Activated CD4-positive, alpha-beta T cell treated with anti-CD3 and anti-CD28 coated beads, Interleukin-2, amount 10 ng/mL, durations not matched to agents 24 days and 14 days (primary cell): ENCODE measurements around the gene ITIH2. TPM values are rescaled to one million over a fixed set of nuclear protein-coding genes. Genes with fewer than 3 reads are reported as not detected.
"Not testable (repeated sequence)": the region's sequence is repeated elsewhere in the genome, so short reads cannot be mapped to it uniquely, and the experiment has no call there.

Source experiments
- DNase-seq: peaks from one replicate; pipeline ENCODE4 v3.0.0; 2022
- H3K27ac Mint-ChIP-seq: one replicate; pipeline ENCODE4 v1.8.0; 2022; ENCODE audit warnings: mild to moderate bottlenecking, mixed read lengths
- H3K27me3 Mint-ChIP-seq: one replicate; pipeline ENCODE4 v1.8.0; 2022; ENCODE audit warnings: mixed read lengths
- H3K36me3 Mint-ChIP-seq: one replicate; pipeline ENCODE4 v1.8.0; 2022; ENCODE audit warnings: low read depth, mild to moderate bottlenecking, mixed read lengths
- H3K4me1 Mint-ChIP-seq: one replicate; pipeline ENCODE4 v1.8.0; 2021; ENCODE audit warnings: mixed read lengths
- H3K4me3 Mint-ChIP-seq: one replicate; pipeline ENCODE4 v1.8.0; 2022; ENCODE audit warnings: mild to moderate bottlenecking, moderate library complexity, mixed read lengths
- H3K9me3 Mint-ChIP-seq: one replicate; pipeline ENCODE4 v1.8.0; 2021; ENCODE audit warnings: mixed read lengths
- intact Hi-C: fragments of 100-400 bp; cut with micrococcal nuclease; formaldehyde crosslinking; loops from one replicate; pipeline ENCODE4 v1.15.1; 2023
- total RNA-seq: library from RNA; stranded (reverse); gene quantifications from 2 replicates; pipeline ENCODE4 v1.2.3, GENCODE V29; 2022

The ITIH2 gene
- total RNA-seq, 1 donor from 2014 or later: not detected

GRCh38 chr10:7686351-7687171 lies 16.6 kb upstream of the ITIH2 start:
- DNase-seq: no peak
- Mint-ChIP-seq H3K4me3 (no peak overlapping the region), H3K36me3 (no peaks in the 10 kb centered on the region), H3K4me1 (peaks cover 9% of the 10 kb centered on the region), H3K27me3 (peaks cover 16% of the 10 kb centered on the region), H3K9me3 (peaks cover 16% of the 10 kb centered on the region), H3K27ac (no peak overlapping the region)
- intact Hi-C loops: loop anchor here (1.0 to 5.0 kb wide), 2 partner anchors 161 to 1616 kb away; no protein-coding TSS in a partner anchor

GRCh38 chr10:7687228-7687907 lies 15.7 kb upstream of the ITIH2 start:
- peak; percentile 93 for DNase-seq
- Mint-ChIP-seq H3K9me3 (peaks cover 17% of the 10 kb centered on the region), H3K27ac (no peak overlapping the region), H3K4me3 (no peak overlapping the region), H3K4me1 (peaks cover 10% of the 10 kb centered on the region), H3K36me3 (no peaks in the 10 kb centered on the region), H3K27me3 (peaks cover 15% of the 10 kb centered on the region)
- intact Hi-C loops: loop anchor here (1.0 to 5.0 kb wide), 2 partner anchors 162 to 1615 kb away; no protein-coding TSS in a partner anchor

GRCh38 chr10:7689591-7689990 lies 13.5 kb upstream of the ITIH2 start:
- intact Hi-C loops: loop anchor here (5.0 kb wide), 1 partner anchor 1613 kb away; no protein-coding TSS in a partner anchor
- Mint-ChIP-seq H3K4me1 (peaks cover 10% of the 10 kb centered on the region), H3K27ac (no peak overlapping the region), H3K27me3 (peaks cover 8% of the 10 kb centered on the region), H3K9me3 (peaks cover 21% of the 10 kb centered on the region), H3K4me3 (no peak overlapping the region), H3K36me3 (peaks cover 3% of the 10 kb centered on the region)
- no peak for DNase-seq

GRCh38 chr10:7690885-7691597 lies 12.1 kb upstream of the ITIH2 start:
- peak; percentile 71 for DNase-seq
- Mint-ChIP-seq H3K9me3 (peaks cover 21% of the 10 kb centered on the region), H3K4me1 (peaks cover 10% of the 10 kb centered on the region)
- H3K36me3 Mint-ChIP-seq, H3K4me3 Mint-ChIP-seq, H3K27me3 Mint-ChIP-seq, intact Hi-C loops, H3K27ac Mint-ChIP-seq: not testable (repeated sequence)

- H3K4me3 Mint-ChIP-seq, H3K4me1 Mint-ChIP-seq, intact Hi-C loops, H3K36me3 Mint-ChIP-seq, DNase-seq, H3K27me3 Mint-ChIP-seq, H3K27ac Mint-ChIP-seq: not testable (repeated sequence)
- H3K9me3 Mint-ChIP-seq: peaks cover 21% of the 10 kb centered on the region
Measured at GRCh38 chr10:7692368-7692767, 10.7 kb upstream of the ITIH2 start.

- H3K27ac Mint-ChIP-seq, H3K4me3 Mint-ChIP-seq, H3K36me3 Mint-ChIP-seq, H3K27me3 Mint-ChIP-seq, H3K4me1 Mint-ChIP-seq, intact Hi-C loops, DNase-seq: not testable (repeated sequence)
- peaks cover 21% of the 10 kb centered on the region for H3K9me3 Mint-ChIP-seq
Measured at GRCh38 chr10:7693194-7693593, 9.9 kb upstream of the ITIH2 start.

- no peak for DNase-seq
- Mint-ChIP-seq H3K4me1 (peaks cover 1% of the 10 kb centered on the region), H3K27me3 (peaks cover 5% of the 10 kb centered on the region), H3K9me3 (peaks cover 6% of the 10 kb centered on the region), H3K36me3 (peaks cover 3% of the 10 kb centered on the region), H3K27ac (no peak overlapping the region), H3K4me3 (no peak overlapping the region)
- intact Hi-C loops: no loop called here
Measured at GRCh38 chr10:7696545-7696944, 6.6 kb upstream of the ITIH2 start.

GRCh38 chr10:7697426-7697825 lies 5.7 kb upstream of the ITIH2 start:
- intact Hi-C loops: no loop called here
- Mint-ChIP-seq H3K36me3 (peaks cover 3% of the 10 kb centered on the region), H3K4me1 (no peaks in the 10 kb centered on the region), H3K27ac (no peak overlapping the region), H3K9me3 (peaks cover 4% of the 10 kb centered on the region), H3K4me3 (no peak overlapping the region), H3K27me3 (peaks cover 7% of the 10 kb centered on the region)
- no peak for DNase-seq

GRCh38 chr10:7700577-7701125 lies 2.5 kb upstream of the ITIH2 start:
- no peak for DNase-seq
- peaks cover 20% of the 10 kb centered on the region for H3K27me3 Mint-ChIP-seq
- no peaks in the 10 kb centered on the region for H3K36me3 Mint-ChIP-seq
- no peak overlapping the region for H3K27ac Mint-ChIP-seq
- H3K4me1 Mint-ChIP-seq: no peaks in the 10 kb centered on the region
- intact Hi-C loops: no loop called here
- H3K9me3 Mint-ChIP-seq: no peaks in the 10 kb centered on the region
- H3K4me3 Mint-ChIP-seq: no peak overlapping the region

- no peak overlapping the region for H3K4me3 Mint-ChIP-seq
- no peaks in the 10 kb centered on the region for H3K36me3 Mint-ChIP-seq
- no peaks in the 10 kb centered on the region for H3K9me3 Mint-ChIP-seq
- intact Hi-C loops: no loop called here
- peaks cover 21% of the 10 kb centered on the region for H3K27me3 Mint-ChIP-seq
- DNase-seq: no peak
- no peaks in the 10 kb centered on the region for H3K4me1 Mint-ChIP-seq
- no peak overlapping the region for H3K27ac Mint-ChIP-seq
Measured at GRCh38 chr10:7701158-7701742, 1.9 kb upstream of the ITIH2 start.

GRCh38 chr10:7702288-7702812 lies 766 bp upstream of the ITIH2 start:
- Mint-ChIP-seq H3K27me3 (peaks cover 25% of the 10 kb centered on the region), H3K27ac (no peak overlapping the region), H3K4me3 (no peak overlapping the region), H3K9me3 (no peaks in the 10 kb centered on the region), H3K4me1 (no peaks in the 10 kb centered on the region), H3K36me3 (no peaks in the 10 kb centered on the region)
- intact Hi-C loops: no loop called here
- no peak for DNase-seq

- Mint-ChIP-seq H3K36me3 (no peaks in the 10 kb centered on the region), H3K27me3 (peaks cover 34% of the 10 kb centered on the region), H3K4me3 (no peak overlapping the region), H3K4me1 (no peaks in the 10 kb centered on the region), H3K9me3 (no peaks in the 10 kb centered on the region), H3K27ac (no peak overlapping the region)
- DNase-seq: no peak
- intact Hi-C loops: no loop called here
Measured at GRCh38 chr10:7704071-7705016, 1.2 kb downstream of the ITIH2 start.
